Myometrial cell (primary cell): ENCODE measurements around the gene GALR2. TPM values are rescaled to one million over a fixed set of nuclear protein-coding genes. Genes with fewer than 3 reads are reported as not detected.

ENCODE experiments used
- total RNA-seq: library from RNA; depleted of rRNA; stranded (reverse); fragments of >200 nt; gene quantifications from 2 replicates; pipeline ENCODE4 v1.2.3, GENCODE V29; 2015

GALR2 gene, protein sequence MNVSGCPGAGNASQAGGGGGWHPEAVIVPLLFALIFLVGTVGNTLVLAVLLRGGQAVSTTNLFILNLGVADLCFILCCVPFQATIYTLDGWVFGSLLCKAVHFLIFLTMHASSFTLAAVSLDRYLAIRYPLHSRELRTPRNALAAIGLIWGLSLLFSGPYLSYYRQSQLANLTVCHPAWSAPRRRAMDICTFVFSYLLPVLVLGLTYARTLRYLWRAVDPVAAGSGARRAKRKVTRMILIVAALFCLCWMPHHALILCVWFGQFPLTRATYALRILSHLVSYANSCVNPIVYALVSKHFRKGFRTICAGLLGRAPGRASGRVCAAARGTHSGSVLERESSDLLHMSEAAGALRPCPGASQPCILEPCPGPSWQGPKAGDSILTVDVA
- 0.29 and 0.53 TPM in 2 replicates for total RNA-seq

DNA sequence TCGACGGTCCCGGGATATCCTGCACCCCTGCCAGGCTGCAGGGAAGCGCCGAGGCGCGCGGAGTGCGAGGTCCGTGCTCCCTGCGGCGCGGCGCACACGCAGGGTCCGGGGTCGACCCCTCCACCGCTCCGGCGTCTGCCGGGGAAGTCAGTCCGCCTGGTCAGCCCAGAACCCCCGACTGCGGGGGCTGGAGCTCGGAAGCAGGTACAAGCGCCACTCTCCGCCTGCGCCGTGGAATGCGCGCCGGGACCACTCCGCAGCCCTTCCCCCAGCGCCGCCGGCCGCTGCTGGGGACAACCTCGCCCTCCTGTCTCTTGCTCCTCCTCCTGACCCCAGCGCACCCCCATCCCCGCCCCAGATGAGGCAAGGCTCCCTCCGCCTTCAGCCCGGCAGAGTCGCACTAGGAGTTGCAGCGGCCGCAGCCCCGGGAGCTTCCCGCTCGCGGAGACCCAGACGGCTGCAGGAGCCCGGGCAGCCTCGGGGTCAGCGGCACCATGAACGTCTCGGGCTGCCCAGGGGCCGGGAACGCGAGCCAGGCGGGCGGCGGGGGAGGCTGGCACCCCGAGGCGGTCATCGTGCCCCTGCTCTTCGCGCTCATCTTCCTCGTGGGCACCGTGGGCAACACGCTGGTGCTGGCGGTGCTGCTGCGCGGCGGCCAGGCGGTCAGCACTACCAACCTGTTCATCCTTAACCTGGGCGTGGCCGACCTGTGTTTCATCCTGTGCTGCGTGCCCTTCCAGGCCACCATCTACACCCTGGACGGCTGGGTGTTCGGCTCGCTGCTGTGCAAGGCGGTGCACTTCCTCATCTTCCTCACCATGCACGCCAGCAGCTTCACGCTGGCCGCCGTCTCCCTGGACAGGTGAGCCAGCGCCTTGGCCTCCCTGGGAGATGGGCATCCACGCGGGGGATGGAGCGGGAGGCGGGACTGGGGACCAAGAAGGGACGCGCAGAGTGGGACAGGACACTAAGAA lies at the start of gene GALR2:
TSS of gene GALR2 (plus strand) at position 392 of the 974 bp plus-strand sequence. CDS start at position 495, 103 bp downstream.

DNA sequence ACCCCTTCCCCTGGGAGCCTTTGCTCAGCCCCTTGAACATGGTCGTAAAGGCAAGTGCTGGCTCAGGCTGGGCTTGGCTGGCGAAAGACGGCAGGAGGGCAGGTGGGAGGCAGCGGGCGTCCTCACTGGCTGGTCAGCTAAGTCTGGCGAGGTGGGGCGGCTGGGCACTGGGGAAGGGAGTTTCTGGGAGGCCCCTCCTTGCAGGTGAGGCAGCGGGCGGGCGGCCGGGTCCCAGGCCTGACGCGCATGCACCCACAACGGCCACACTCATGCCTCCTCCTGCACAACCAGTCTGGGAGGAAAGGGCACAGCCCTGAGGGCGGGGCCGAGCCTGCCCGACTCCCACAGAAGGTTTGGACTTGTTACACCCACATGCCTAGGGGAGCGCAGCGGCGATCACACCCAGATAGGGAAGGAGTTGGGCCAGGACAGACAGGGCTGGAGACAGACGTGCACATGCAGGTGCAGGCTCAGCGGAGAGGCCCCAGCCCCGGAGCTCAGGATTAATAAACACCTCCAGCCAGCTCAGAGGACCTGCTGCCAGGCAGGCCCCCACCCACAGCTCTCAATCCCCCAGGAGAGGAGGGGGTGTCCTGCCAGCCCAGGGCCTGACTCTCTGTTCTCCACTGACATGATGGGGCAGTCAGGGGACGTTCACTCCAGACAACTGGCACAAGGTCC lies 47.3 kb upstream of the GALR2 start, which contains the start of gene EVPL:
TSS of gene EVPL (minus strand) at position 148 of the 681 bp plus-strand sequence. CDS start at position 40, 108 bp downstream.

DNA sequence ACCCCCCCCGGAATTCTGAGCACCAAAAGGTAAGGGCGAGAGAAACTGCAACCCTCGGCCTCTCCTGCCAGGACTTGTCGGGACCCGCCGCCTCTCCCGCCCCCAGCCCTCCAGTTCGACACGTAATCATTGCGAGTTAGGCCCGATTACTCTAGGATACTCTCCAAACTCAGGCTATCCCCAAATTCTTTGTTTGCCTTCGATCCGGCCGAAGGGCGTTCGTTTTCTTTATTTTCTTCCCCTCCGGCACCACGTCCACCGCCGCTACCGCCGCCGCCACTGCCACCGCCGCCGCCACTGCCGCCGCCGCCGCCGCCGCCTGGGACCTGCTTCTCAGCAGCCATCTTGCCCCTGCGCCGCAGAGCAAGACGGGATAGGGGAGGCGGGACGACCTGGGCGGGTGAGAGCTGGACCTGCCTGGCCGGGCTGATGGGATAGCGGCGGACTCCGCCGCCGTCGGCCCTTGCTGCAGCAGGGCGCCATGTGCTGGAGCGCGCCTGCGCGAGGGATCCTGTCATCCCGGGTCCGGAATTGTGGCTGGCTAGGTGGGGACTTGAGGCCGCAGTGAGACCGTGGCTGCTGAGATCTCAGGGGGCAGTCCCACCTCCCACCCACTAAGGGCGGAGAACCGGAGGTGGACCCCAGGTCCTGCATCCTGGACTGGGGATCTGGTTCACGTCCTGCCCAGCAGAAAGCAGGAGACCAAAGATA lies 2.3 kb upstream of the GALR2 start, which contains the start of gene SRP68:
TSS of gene SRP68 (minus strand) at position 370 of the 711 bp plus-strand sequence. CDS start at position 344, 26 bp downstream.

DNA sequence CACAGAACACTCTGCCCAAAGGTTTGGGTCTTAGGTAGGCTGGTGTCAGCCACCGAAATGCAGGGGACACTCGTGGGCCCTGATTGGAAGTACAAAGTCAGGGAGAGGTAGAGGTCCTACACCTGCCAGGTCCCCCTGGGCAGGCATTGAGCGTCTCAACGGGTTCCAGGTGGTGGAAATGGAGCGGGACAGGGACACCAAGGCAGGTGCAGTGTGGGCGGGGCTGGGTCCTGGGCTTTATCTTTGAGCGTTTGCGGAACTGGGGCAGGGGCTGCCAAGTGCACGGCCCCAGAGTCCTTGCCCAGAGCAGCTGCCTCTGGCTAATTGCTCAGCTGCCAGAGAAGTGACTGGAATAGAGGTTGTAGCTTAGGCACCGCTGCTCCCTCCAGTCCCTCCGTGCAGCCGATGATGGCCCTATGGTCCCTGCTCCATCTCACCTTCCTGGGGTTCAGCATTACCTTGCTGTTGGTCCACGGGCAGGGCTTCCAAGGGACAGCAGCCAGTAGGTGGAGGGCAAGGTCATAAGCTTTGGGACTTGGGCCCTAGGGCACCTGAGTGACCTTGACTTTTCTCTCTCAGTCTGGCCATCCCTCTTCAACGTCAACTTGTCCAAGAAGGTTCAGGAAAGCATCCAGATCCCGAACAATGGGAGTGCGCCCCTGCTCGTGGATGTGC lies 4.4 kb downstream of the GALR2 start, which contains the start of gene ZACN:
TSS of gene ZACN (plus strand) at position 323 of the 675 bp plus-strand sequence. CDS start at position 406, 83 bp downstream.

DNA sequence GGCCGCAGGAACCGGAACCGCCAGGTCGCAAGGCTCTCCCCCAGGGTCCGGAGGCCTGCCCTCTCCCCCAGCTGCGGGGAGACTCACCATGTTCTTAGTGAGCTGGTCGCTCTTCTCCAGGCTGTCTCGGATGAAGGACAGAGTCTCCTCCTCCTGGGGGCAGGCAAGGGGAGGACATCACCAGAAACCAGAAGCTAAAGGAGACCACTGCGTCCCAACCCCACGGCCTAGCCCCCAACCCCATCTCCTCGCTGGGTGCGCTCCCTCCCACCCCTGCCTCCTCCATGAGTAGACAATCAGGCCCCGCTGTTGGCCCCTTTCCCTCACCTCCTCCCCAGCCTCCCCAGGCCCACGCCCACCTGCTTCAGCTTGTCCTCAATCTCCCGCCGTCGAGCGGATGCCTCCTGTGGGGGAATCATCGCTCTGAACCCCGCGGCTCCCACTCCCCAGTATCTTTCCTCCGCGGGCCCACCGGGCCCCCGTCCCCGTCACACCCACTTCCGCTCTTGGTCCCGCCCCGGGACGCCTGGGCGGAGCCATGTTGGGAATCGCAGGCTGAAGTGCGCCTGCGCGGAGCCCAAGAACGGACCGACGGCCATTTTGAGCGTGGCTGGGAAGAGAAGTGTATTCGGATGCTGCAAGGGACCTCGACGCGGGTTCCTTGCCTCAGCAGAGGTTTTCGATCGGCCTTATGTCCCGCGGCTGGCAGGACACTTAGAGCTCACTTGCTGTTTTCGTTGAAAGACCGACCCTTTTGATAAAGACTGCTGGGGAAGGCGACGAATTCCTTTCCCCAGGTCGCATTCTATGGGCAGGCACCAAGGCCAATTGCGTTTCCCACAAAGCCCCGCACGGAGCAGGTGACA lies 28.9 kb downstream of the GALR2 start, which contains the start of gene EXOC7:
TSS of gene EXOC7 (minus strand) at position 514 of the 866 bp plus-strand sequence. CDS start at position 419, 95 bp downstream.

Other genes with a start within 250 kb of the GALR2 start
- 0.89 and 3.5 TPM in 2 replicates for gene UNC13D, start 230.4 kb upstream of the GALR2 start, total RNA-seq
- gene WBP2, start 219.4 kb upstream of the GALR2 start, total RNA-seq, result 84.4 and 94.8 TPM in 2 replicates
- 11.3 and 15.3 TPM in 2 replicates for gene TRIM47, start 196.2 kb upstream of the GALR2 start, total RNA-seq
- 14.4 and 21.3 TPM in 2 replicates for gene TRIM65, start 177.8 kb upstream of the GALR2 start, total RNA-seq
- gene MRPL38, start 169.9 kb upstream of the GALR2 start, total RNA-seq, result 24.1 and 27.1 TPM in 2 replicates
- gene FBF1, start 133.7 kb upstream of the GALR2 start, total RNA-seq, result 9.5 and 15.1 TPM in 2 replicates
- 35.6 and 41.8 TPM in 2 replicates for gene ACOX1, start 95.6 kb upstream of the GALR2 start, total RNA-seq
- gene TEN1, start 95.5 kb upstream of the GALR2 start, total RNA-seq, result 15.8 and 16.1 TPM in 2 replicates
- 1.2 and 3.5 TPM in 2 replicates for gene CDK3, start 73.9 kb upstream of the GALR2 start, total RNA-seq
- 0.53 and 0.58 TPM in 2 replicates for gene EVPL, start 47.5 kb upstream of the GALR2 start, total RNA-seq
- gene SRP68, start 2.3 kb upstream of the GALR2 start, total RNA-seq, result 29.4 and 37.7 TPM in 2 replicates
- not detected in 2 replicates for gene ZACN, start 4.4 kb downstream of the GALR2 start, total RNA-seq
- gene EXOC7, start 29.0 kb downstream of the GALR2 start, total RNA-seq, result 61.0 and 64.9 TPM in 2 replicates
- not detected in 2 replicates for gene FOXJ1, start 66.5 kb downstream of the GALR2 start, total RNA-seq
- 0.29 and 0.89 TPM in 2 replicates for gene RNF157, start 165.7 kb downstream of the GALR2 start, total RNA-seq
- 7.6 and 16.7 TPM in 2 replicates for gene UBALD2, start 190.6 kb downstream of the GALR2 start, total RNA-seq
- 0.18 and 0.58 TPM in 2 replicates for gene QRICH2, start 233.5 kb downstream of the GALR2 start, total RNA-seq